Colonic mucosa (tissue), 4 donors: ENCODE results near the gene MUSK. TPM values are rescaled to one million over a fixed set of nuclear protein-coding genes. Genes with fewer than 3 reads are reported as not detected.
"Not testable (repeated sequence)": the region's sequence is repeated elsewhere in the genome, so short reads cannot be mapped to it uniquely, and the experiment has no call there.

Experiments used
- DNase-seq: peaks from one replicate; pipeline ENCODE4 v3.0.0-alpha.2; 2020
- H3K27ac ChIP-seq: fragments of 200-600 bp; one replicate; pipeline ENCODE4 v1.8.0; 2021
- H3K27me3 ChIP-seq: fragments of 200-600 bp; one replicate; pipeline ENCODE4 v1.8.0; 2021
- H3K36me3 ChIP-seq: fragments of 200-600 bp; one replicate; pipeline ENCODE4 v1.8.0; 2021
- H3K4me1 ChIP-seq: fragments of 200-600 bp; one replicate; pipeline ENCODE4 v1.8.0; 2021; ENCODE audit warnings: mild to moderate bottlenecking
- H3K4me3 ChIP-seq: fragments of 200-600 bp; one replicate; pipeline ENCODE4 v1.8.0; 2021
- H3K9ac ChIP-seq, 2 donors: one replicate each; pipeline ENCODE4 v1.7.0; 2013; ENCODE audit warnings: control low read depth in 2 of 2, low read depth in 2 of 2, low read length in 2 of 2
- H3K9me3 ChIP-seq: fragments of 200-600 bp; one replicate; pipeline ENCODE4 v1.8.0; 2021
- intact Hi-C: fragments of 100-400 bp; cut with DNase I; formaldehyde crosslinking; loops from one replicate; pipeline ENCODE4 v1.14.1; 2022
- total RNA-seq, 2 donors: library from RNA; stranded (reverse); fragmentation: NEBNext Ultra II Directional in 1 of 2; extraction: Animal tissue kit (Norgen Biotek cat#: 25700) in 1 of 2; gene quantifications; one replicate each; pipeline ENCODE4 v1.2.1, GENCODE V29; 2021
- TF ChIP-seq, protein P1 (sequence below): fragments of 200-600 bp; IDR thresholded peaks from one replicate; pipeline ENCODE4 v1.8.0; 2022; ENCODE audit warnings: antibody characterized with exemption, mild to moderate bottlenecking
- donor health status: healthy.
- donor health status: DM: no; HTN: no; CAD: no.
- donor health status: DM: no; HTN: no; CAD: no.

MUSK gene
- total RNA-seq, 2 donors from 2014 or later, result 0.94 to 2.0 TPM

DNA sequence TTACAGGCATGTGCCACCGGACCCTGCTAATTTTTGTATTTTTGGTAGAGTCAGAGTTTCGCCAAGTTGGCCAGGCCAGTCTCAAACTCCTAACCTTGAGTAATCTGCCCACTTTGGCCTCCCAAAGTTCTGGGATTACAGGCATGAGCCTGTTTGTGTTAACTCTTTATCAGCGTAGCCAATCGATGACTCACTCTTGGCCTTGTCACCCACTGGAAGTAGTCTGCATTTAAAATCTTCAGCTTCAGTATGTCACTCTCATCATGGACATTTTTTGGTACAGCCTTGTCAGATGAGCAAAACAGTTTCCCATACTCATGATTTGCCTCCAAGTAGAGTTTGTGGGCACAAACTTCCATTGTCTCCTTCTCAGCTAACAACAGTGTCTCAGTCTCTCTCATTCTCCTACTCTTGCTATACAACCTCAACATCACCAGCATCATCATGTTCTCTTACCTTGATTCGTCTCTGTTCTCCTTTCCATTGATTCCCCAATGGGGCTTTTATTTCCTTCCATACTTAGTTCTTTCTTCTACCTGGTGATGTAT, 22.5 kb downstream of the MUSK start:
- no peak for DNase-seq
- Histone ChIP-seq H3K27ac (no peak overlapping the region), H3K27me3 (no peaks in the 10 kb centered on the region), H3K4me3 (no peak overlapping the region), H3K9me3 (no peaks in the 10 kb centered on the region), H3K36me3 (no peaks in the 10 kb centered on the region), H3K4me1 (no peaks in the 10 kb centered on the region), H3K9ac (no peak overlapping the region)
- TF ChIP-seq, protein P1, sequence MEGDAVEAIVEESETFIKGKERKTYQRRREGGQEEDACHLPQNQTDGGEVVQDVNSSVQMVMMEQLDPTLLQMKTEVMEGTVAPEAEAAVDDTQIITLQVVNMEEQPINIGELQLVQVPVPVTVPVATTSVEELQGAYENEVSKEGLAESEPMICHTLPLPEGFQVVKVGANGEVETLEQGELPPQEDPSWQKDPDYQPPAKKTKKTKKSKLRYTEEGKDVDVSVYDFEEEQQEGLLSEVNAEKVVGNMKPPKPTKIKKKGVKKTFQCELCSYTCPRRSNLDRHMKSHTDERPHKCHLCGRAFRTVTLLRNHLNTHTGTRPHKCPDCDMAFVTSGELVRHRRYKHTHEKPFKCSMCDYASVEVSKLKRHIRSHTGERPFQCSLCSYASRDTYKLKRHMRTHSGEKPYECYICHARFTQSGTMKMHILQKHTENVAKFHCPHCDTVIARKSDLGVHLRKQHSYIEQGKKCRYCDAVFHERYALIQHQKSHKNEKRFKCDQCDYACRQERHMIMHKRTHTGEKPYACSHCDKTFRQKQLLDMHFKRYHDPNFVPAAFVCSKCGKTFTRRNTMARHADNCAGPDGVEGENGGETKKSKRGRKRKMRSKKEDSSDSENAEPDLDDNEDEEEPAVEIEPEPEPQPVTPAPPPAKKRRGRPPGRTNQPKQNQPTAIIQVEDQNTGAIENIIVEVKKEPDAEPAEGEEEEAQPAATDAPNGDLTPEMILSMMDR, result no peak
- intact Hi-C loops, result no loop called here

DNA sequence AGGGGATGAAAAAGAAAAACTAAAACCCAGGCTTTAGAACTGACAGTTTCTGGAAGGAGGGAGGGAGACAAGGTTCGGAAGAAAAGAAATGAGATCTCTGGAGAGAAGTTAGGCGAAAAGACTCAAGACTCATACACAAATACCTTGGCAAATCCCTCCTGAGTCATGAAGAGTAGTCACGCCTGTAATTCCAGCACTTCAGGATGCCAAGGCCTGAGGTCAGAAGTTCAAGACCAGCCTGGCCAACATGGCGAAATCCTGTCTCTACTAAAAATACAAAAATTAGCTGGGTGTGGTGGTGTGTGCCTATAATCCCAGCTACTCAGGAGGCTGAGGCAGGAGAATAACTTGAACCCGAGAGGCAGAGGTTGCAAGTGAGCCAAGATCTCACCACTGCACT, 27.3 kb downstream of the MUSK start:
- H3K9ac ChIP-seq, H3K36me3 ChIP-seq, H3K4me3 ChIP-seq: not testable (repeated sequence)

DNA sequence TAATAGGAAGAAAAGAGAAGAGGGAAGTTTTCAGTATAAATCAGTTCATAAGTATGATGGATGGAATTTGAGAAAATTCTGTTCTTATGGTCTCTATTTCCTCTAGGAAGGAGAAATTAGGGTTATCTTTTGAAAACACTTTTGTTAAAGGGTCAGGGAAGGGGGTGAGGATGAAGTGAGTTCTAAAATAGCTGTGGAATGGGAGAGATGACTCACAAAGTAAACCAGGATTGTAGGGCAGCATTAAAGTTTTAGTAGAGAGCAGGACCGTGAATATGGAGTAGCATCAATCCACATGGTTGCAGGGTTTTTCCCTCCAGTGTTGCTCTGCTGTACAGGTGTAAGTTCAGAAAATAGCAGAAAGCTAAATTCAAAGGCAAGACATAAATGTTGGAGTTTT, 32.4 kb downstream of the MUSK start:
- Histone ChIP-seq H3K4me3 (no peak overlapping the region), H3K36me3 (no peaks in the 10 kb centered on the region), H3K9ac (no peak overlapping the region), H3K27ac (no peak overlapping the region), H3K9me3 (no peaks in the 10 kb centered on the region), H3K4me1 (no peaks in the 10 kb centered on the region), H3K27me3 (no peaks in the 10 kb centered on the region)
- DNase-seq, result no peak
- TF ChIP-seq, protein P1, result no peak
- intact Hi-C loops, result no loop called here

More for the DNA sequence above, 27.3 kb downstream of the MUSK start:
- DNase-seq, intact Hi-C loops, H3K27me3 ChIP-seq, H3K27ac ChIP-seq, H3K4me1 ChIP-seq, H3K9me3 ChIP-seq: not testable (repeated sequence)

DNA sequence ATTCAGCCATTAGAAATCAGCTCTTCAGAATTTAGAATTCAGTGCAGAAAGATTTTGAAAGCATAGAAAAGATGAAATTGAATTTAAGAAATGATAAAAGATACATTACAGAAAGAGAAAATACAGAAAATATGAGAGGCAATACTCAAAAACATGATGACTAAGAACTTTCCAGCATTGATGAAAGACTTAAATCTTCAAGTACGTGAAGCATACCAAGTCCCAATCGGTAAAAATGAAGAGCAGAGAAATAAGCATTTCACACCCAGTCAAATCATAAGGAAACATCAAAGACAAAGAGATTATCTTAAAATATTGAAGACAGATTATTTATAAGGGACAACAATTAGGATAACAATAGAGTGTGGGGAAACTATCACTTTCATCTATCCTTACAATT, 35.1 kb downstream of the MUSK start:
- Histone ChIP-seq H3K36me3 (no peaks in the 10 kb centered on the region), H3K4me3 (no peak overlapping the region), H3K9me3 (no peaks in the 10 kb centered on the region), H3K27ac (no peak overlapping the region), H3K27me3 (no peaks in the 10 kb centered on the region), H3K9ac (no peak overlapping the region), H3K4me1 (no peaks in the 10 kb centered on the region)
- TF ChIP-seq, protein P1, result no peak
- no peak for DNase-seq
- intact Hi-C loops, result no loop called here

- TF ChIP-seq, protein P1, result no peak
- H3K9ac ChIP-seq, result no peak overlapping the region
- H3K4me3 ChIP-seq, result no peak overlapping the region
- no peaks in the 10 kb centered on the region for H3K4me1 ChIP-seq
- H3K36me3 ChIP-seq, result no peaks in the 10 kb centered on the region
- no peaks in the 10 kb centered on the region for H3K27me3 ChIP-seq
- H3K27ac ChIP-seq, result no peak overlapping the region
- H3K9me3 ChIP-seq, result no peaks in the 10 kb centered on the region
- intact Hi-C loops, result no loop called here
- DNase-seq, result no peak
Measured at GRCh38 chr9:110707419-110707818, 38.8 kb downstream of the MUSK start.

- Histone ChIP-seq H3K36me3 (no peaks in the 10 kb centered on the region), H3K27me3 (no peaks in the 10 kb centered on the region), H3K4me1 (no peaks in the 10 kb centered on the region), H3K27ac (no peak overlapping the region), H3K4me3 (no peak overlapping the region), H3K9me3 (no peaks in the 10 kb centered on the region), H3K9ac (no peak overlapping the region)
- intact Hi-C loops, result no loop called here
- TF ChIP-seq, protein P1, result no peak
- no peak for DNase-seq
Measured at GRCh38 chr9:110710420-110710819, 41.8 kb downstream of the MUSK start.
